SU-DHL-6 (cell line): ENCODE measurements around the gene STXBP3.

Experiments
- EZH2phosphoT487 ChIP-seq: fragments of 200-600 bp; sonication (generic), shearing (Covaris generic); conservative IDR thresholded peaks from 2 replicates; pipeline ENCODE4 v1.6.1; 2018; ENCODE audit warnings: mild to moderate bottlenecking, antibody characterized with exemption, low read length, moderate library complexity, mixed read lengths
- TF ChIP-seq, protein P1 (sequence below): fragments of 200-600 bp; sonication (generic); IDR thresholded peaks from one replicate; pipeline ENCODE4 v1.5.1; 2017; ENCODE audit warnings: antibody characterized with exemption, mild to moderate bottlenecking, low read length, moderate library complexity; ENCODE audit not compliant: insufficient read depth, poor library complexity, severe bottlenecking

DNA sequence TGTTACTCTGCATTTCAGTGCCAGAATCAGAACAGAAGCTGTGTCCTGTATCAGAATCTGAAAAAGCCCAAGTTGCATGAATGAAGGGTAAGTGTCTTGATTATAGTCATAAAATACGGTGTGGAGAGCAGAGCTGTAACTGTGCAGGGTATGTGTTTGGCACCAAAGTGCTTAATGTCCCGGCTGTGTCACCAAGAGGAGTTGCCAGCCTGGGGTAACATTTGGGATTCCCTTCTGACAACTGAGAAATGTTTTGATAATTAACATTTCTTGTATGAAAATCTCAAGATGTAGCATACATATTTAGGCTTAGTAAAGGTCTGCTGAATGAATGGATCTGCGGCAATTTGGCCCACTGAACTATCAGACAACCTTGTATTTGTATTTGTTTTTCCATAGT is 77.2 kb downstream of the STXBP3 start:
- TF ChIP-seq, protein P1, sequence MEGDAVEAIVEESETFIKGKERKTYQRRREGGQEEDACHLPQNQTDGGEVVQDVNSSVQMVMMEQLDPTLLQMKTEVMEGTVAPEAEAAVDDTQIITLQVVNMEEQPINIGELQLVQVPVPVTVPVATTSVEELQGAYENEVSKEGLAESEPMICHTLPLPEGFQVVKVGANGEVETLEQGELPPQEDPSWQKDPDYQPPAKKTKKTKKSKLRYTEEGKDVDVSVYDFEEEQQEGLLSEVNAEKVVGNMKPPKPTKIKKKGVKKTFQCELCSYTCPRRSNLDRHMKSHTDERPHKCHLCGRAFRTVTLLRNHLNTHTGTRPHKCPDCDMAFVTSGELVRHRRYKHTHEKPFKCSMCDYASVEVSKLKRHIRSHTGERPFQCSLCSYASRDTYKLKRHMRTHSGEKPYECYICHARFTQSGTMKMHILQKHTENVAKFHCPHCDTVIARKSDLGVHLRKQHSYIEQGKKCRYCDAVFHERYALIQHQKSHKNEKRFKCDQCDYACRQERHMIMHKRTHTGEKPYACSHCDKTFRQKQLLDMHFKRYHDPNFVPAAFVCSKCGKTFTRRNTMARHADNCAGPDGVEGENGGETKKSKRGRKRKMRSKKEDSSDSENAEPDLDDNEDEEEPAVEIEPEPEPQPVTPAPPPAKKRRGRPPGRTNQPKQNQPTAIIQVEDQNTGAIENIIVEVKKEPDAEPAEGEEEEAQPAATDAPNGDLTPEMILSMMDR: no peak
- TF ChIP-seq EZH2phosphoT487: no peak
